ENCODE measurements around the gene GAS2L2.

DNA sequence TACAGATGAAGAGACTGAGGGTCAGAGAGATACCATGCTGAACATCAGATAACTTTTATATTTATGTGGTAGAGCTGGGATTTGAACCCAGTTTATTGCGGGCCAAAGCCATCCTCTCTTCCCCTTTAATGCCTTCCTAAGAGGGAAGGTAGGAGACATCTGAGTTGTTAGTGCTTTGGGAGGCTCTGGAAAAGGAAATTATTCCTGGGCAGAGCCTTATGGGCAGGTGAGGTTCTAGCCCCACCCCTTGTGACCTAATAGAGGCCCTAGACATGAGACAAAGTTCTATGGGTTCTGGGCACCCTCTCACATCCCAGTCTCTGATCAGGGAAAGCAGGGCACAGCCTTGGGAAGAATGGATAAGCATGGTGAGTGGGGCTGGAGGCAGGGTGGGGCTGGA, 7.5 kb upstream of the GAS2L2 start, which contains the start of gene C17orf50:
- TF ChIP-seq, protein P1, sequence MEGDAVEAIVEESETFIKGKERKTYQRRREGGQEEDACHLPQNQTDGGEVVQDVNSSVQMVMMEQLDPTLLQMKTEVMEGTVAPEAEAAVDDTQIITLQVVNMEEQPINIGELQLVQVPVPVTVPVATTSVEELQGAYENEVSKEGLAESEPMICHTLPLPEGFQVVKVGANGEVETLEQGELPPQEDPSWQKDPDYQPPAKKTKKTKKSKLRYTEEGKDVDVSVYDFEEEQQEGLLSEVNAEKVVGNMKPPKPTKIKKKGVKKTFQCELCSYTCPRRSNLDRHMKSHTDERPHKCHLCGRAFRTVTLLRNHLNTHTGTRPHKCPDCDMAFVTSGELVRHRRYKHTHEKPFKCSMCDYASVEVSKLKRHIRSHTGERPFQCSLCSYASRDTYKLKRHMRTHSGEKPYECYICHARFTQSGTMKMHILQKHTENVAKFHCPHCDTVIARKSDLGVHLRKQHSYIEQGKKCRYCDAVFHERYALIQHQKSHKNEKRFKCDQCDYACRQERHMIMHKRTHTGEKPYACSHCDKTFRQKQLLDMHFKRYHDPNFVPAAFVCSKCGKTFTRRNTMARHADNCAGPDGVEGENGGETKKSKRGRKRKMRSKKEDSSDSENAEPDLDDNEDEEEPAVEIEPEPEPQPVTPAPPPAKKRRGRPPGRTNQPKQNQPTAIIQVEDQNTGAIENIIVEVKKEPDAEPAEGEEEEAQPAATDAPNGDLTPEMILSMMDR (IDR thresholded peaks at IDR 0.05; ENCODE audit: low read depth, low read length): no peak
- TF ChIP-seq EZH2phosphoT487 (IDR thresholded peaks at IDR 0.05; ENCODE audit: low read depth): no peak
